Measurements from ENCODE around the gene FBXL14.

Gene FBXL14

DNA sequence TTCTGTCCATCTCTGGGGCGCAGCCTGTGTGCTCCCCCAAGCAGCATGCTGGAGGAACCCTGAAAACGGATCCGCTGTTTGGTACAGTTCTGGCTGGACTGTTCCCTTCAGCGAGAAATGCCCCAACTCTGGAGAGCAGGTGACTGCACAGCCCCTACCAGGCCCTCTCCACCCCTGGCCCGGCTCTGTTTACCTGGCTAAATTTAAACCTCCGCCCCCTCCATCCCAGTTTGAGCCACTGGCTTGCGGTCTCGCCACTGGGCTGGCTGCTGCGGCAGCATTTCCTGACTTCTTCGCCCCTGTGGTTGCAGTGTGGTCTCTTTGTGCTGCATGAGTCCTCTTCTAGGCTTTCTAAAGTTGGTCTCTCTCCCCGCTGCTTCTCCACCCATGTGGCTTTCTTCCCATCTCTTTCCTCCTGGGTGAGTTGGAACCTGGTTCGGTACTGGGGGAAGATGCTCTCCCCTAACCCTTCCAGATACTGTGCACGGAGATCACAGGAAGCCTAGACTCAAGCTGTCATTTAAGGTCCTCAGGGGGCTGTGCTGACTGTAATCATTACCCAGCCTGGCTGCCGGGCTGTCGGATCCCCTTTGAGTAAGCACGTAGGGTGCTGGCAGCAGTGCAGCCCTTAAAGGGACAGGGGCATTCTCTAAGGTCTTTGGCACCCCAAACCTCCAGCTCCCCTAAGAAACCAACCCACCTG is 60.6 kb downstream of the FBXL14 start:
- no peak for DNase-seq (ENCODE audit: low read depth)

DNA sequence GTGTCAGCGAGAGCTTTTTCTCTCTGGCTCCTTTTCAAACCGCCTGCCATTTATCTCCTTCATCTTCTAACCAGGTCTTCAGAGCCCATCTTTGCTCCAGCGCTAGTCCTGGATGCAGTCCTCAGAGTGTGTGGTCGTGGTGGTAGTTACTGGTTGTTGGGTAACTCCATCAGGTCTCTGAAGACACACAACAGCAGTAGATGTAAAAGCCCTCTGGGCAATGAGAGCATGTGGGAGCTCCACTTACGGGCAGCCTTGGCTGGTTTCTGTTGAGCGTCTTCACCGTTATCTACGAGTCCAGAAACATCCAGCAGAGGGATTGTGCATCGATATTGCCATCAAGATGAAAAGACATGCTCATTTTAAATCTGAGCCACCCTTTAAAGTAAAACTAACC is 61.2 kb downstream of the FBXL14 start:
- no peak for DNase-seq (ENCODE audit: low read depth)

DNA sequence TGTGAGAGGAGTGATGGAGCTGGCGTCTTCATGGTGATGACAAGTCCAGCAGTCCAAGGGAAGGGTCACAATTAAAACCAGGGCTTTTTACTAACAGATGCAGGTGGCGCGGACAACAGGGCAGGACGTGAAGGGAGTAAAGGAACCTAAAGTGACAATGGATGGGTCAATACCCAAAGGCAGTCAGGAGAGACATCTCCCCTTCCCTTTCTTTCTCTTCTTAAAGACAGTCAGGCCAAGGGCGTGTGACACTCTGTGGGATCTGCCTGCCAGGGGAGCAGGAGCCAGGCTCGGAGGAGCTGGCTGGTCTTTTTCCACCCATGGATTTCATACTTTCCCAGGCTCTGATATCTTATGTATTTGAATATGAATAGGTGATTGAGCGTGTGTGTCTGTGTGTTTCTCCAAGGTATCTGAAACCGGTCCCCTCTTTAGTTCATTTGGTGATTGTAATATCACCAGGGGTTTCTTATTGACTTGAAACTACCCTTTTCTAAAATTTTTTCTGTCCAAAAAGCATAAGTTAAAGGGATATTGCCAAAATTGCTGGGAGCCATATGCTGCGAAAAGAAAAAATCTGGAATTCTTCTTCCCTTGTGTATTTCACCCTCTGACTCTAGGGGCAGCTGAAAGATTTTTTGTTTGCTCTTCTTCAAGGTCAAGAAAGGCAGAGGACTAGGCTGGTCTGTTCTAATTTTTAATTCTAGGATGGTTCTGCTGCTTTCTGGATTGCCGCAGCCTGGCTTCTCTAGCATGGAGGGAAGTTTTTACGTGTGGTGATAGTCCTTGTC is 61.8 kb downstream of the FBXL14 start:
- no peak for DNase-seq (ENCODE audit: low read depth)

DNA sequence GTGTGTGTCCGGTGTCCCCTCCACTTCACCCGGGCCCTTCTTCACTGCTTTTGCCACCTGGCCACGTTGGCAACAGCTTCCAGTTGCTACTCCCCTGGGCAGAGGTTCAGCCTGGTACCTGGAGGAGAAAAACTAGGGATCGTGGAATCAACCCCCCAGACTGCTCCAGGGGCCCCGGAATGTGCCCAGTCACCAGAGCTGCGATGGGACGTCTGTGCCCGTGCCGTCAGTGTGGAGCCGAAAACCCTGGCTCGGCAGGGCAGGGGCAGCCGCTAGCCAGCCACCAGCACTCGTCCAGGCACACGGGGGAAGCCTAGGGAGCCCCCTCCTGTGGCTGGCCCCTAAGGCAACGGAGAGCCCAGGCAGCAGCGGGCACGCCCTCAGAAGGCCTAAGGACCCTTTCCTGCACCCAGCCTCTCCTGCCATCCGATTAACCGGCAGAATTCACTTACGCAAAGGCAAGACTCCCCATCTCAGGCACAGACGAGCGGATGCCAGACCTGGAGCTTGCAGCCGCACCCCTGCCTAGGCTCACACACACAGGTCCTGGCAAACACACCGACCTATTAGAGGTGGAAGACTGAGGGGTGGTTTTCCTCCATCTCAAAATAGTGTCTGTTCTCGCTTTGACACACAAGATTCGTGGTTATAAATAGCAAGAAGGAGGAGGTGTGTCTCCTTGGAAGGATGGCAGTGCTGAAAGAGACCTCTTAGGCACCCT is 62.6 kb downstream of the FBXL14 start:
- no peak for DNase-seq (ENCODE audit: low read depth)

DNA sequence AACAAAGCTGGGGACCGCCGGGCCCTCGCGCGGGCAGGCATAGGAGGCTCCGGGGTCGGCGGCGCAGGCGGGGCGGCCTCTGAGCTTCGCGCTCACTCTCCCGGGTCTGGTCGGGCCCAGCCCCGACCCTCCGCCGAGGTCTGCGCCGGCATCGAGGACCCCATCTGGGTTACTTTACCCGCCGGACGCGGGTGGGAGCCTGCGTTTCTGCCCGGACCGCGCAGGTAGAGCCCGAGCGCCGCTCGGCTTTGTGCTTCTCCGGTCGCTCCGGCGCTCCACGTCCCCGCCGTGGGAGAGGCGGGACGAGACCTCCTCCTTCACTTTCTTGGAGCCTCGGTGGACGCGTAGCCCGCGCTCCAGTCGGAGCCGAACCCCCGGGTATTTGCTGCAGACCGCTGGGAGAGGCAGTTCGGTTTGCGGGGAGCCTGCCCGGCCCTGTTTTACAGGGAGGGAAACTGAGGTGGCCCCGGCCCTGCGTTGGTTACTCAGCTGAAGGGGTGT is 63.2 kb downstream of the FBXL14 start:
- DNase-seq (ENCODE audit: low read depth) = no peak

DNA sequence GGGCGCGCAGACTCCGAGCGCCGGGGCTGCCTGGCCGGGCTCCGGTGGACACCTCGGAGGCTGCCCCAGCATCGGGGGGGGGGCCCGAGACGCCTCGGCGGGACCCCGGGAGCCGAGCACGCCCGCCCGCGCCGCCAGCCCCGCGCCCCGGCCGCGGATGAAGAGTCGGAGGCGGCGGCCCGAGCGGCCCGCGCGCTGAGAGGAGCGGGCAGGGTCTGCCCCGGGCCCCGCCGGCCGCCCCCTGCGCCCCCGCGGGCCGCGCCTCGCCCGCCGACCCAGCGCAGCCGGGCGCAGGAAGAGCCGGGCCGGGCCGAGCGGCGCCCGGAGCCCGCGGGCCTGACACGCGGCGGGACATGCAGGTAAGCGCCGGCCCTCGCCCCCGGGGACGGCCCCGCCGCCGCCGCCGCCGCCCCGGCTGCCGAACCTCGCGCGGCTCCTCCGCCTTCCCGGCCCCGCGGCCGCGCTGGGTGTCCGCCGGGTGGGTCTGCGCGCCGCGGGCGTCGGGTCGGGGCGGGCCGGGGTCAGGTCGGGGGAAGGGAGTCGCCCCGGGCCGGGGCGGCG is 63.7 kb downstream of the FBXL14 start:
- no peak for DNase-seq (ENCODE audit: low read depth)

DNA sequence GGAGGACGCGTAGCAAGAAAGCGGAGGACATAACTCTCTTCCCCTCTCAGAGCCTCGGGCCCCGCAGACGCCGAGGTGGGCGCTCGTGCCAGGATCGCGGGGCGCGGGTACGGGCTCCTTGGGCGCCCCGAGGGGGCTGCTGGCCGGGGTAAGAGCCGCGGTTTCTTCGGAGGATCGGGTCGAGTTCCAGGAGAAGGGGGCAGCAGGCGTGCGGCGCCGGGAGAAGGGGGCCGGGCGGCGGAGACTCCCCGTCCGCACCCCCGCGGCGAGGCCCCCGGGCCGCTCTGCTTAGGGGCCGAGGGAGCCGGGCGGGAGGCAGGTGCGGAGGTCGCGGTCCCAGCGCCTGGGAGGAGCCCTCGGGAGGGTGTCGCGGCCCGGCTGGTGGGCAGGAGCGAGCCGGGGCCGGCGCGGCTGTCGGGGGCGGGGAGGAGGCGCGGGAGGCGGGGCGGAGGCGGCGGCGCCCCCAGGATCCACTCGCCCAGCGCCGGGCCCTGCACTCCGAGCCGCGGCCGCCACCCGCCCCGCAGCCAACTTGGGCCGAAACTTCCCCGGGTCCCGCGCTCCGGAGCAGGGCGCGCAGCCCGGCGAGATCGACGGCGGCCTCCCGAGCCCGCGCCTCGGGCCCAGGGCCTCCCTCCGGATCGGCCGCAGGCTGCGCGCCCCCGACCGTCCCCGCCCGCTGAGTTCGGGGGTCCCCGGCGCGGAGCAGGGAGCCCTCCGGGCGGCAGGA is 64.4 kb downstream of the FBXL14 start:
- no peak for DNase-seq (ENCODE audit: low read depth)

DNA sequence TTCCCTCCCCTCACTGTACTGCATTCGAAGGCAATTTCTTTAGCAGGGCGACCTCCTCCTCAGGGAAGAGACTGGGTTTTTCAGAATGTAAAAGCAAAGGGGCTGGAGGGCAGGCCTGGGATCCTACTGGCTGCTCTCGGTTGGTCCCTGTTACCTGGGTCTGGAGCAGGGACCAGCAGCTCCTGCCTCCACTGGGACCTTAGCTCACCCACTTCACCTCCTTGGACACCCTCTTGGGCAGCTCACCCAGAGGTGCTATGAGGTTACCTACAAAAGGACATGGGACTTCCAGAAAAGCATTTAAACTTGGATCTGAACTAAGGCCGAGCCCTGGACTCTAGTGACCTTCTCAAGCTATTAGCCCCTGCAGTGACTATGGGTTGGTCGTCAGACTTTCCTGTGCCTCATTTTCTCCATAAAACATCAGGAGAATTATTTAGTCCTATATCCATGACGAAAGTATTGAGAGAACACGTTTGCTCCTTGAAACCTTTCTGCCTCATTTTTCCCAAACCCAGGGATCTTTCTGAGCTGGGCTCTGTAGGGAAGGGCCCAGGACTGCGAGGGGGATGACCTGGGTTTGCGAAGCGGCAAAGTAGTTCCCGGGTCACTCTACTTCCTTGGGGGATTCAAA is 65.0 kb downstream of the FBXL14 start:
- no peak for DNase-seq (ENCODE audit: low read depth)

DNA sequence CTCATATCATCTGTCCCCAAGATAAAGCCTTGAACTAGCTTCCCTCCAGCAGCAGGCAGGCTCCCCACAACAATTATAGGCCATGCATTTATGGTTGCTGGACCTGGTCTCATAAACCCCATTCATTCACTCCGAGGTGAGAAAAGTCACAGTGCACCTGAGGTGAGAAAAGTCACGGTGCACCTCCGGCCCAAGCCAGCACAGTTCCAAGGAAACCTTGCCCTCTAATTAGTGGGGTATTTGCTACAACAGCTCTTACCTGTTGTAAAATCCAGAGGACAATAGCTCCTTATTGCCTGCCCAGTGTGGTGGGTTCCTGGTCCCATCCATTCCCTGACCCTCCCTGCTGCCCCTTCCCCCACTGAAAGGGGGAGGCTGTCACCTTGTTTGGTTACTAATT is 65.6 kb downstream of the FBXL14 start:
- DNase-seq (ENCODE audit: low read depth) = no peak

DNA sequence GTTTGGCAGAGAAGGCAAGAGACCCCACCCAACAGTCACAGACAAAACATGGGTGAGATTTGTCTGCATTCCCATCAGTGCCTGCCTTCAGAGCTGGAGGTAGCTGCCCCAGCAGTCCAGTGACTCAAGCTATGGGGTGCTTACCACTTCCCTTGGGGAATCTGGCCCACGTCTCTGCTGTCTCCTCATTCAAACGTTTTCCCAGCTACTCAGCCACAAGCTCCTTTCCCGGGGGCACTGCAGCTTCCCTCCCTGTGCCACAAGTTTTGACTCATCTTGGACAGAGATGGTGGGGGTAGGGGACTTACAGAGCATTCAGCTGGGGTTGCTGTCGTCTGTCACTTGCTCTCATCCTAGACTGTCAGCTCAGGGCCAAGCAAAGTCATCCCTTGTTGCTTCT is 66.6 kb downstream of the FBXL14 start:
- no peak for DNase-seq (ENCODE audit: low read depth)

DNA sequence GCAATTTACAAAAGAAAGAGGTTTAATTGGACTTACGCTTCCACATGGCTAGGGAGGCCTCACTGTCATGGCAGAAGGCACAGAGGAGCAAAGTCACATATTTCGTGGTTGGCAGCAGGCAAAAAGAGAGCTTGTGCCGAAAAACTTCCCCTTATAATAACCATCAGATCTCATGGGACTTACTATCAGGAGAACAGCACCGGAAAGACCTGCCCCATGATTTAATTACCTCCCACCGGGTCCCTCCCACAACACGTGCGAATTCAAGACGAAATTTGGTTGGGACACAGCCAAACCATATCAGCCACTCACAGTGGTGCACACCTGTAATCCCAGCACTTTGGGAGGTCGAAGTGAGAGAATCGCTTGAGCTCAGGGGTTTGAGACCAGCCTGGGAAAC is 68.5 kb downstream of the FBXL14 start:
- DNase-seq (ENCODE audit: low read depth) = no peak

DNA sequence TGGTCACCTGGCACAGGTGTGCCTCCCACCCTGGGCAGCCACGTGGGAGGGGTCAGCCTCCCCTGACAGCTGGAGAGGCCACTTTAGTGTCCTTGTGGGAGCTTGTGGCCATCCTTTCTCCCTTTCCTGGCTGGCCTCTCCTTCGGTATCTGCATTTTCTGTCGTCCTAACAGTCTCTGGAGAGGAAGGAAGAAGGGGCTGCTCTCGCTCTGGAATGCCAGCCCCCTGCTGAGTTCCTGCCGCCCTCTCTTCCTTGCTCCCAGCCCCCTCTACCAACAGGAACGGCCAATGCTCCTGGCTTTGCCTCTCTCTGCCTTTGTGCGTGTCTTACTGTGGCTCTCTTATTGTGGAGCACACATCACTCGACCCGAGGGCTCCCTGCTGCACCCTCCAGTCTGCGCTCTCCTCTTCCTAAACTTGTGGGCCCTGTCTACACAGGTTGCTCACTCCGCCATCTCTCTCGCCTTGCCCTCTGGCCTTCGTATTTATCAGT is 70.8 kb downstream of the FBXL14 start:
- DNase-seq (ENCODE audit: low read depth) = no peak

DNA sequence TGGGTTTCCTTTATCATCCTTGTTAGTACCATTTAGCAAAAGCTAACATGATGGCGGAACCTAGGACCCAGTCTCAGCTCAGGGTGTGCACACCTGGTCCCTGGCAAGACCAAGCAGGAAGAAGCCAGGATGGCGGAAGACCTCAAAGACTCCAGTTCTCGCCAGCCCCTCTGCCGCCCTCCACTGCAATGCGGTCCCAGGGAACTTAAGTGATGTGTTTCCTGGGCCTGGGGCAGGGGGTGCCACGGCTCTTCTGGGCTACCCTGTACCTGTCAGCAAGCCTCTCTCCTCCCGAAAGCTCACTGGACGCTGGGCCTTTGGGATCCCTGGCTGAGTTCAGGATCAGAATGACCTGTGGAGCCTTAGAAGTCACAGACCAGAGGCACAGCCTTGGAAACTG is 71.3 kb downstream of the FBXL14 start:
- no peak for DNase-seq (ENCODE audit: low read depth)

DNA sequence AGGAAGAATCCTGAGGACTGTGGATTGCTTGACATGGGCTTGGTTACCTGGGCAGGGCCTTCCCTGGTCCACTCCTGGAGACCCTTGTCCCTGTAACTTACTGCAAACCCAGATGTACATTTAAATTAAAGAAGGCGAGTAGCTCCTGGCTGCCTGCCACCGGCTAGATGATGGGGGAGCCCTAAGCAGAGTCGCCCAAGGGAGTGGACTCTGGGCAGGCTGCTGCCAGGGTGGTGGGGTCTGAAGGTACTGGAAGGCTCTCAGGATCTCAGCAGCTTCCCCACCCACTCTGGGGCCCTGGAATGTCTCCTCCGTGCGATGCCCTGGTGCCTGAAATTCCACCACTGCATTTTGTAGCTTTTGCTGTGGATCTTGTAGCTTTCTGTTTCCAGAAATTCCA is 74.7 kb downstream of the FBXL14 start:
- no peak for DNase-seq (ENCODE audit: low read depth)

DNA sequence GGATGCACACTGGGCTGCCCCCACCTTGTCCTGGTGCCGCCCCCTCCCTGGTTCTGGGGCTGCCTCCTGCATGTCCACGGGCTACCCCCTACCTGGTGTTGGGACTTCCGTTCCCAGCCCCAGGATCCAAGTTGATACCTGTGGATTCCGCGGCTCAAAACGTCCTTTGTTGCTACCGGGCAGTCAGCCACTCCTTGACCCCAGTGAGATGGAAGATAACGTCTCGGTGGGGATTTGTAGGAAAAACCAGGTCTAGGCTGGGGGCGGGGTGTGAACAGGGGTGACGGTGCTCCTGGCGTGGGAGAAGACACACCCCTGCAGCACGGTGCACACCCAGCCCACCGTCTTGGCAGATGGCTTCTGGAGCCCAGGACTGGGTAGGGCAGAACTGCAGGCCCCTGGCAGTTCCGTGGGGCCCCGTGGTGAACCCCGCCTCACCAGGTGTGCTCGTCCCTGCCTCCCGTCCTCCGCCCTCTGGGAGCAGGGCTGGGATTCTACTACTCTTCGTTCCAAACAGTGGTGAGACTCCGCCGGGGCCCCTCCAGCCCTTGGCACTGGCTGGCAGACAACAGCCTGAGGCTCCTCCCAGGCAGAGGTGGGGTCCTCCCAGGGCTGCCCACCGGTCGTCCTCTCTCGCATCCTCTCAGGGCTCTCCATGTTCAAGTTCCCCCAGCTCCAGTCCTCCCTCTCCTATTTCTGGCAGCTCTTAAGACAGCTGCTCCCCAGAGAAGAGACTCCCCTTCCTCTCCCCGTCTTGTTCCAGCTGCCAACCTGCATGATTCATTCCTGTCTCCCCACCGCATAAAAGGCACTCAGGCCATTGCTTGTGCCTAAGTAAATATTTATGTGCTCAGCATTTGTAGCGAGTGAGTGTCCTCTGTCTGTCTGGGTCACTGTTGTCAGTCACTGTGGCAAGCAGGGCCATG is 75.5 kb downstream of the FBXL14 start:
- DNase-seq (ENCODE audit: low read depth) = no peak

DNA sequence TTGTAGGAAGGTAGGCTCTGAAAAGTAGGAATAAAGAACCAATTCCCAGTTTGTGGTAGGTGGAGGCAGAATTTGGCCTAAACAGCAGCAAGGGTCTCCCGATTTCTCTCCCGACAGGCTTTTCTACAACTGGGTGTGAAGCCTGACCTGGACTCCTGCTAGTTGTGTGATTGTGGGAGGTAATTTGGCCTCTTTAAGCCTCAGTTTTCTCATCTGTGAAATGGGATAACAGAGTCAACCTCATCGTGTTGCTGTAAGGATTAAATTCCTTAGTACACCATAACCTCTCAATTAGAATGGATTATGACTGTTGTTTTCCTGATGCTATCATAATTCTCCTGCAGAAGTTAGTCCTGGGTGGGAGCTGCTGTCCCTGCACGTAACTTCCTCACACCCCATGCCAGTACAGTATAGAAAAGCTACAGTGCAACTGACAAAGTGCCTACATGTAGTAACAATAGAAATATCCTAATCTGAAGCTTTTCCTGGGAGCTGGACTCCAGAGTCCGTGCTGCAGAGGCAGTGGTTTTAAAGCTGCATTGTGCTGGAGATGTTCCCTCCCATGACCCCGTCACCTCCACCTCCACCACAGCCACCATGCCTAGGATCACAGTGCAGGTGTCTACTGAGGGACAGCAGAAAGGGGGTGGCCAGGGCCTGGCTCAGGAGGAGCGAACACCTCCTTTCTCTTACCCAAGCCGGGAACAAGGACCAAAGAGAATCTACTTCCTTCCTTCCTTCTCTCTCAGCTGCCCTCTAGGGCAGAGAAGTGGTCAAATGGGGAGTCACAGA is 76.5 kb downstream of the FBXL14 start:
- no peak for DNase-seq (ENCODE audit: low read depth)

DNA sequence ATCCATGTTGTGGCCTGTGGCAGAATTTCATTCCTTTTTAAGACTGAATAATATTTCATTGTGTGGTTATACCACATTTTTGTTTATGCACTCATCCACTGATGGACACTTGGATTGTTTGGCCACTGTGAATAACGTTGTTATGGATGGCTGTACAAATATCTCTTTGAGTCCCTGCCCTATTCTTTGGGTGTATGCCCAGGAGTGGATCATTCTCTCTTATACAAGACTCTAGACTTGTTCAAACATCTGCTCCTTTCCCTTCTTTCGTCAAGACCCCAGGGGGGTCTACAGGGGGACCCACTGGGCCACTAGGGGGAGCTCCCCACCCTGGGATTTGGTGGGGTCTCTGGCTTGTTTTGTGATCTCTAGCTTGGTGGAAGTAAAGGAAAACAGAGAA is 77.4 kb downstream of the FBXL14 start:
- DNase-seq (ENCODE audit: low read depth) = no peak
